NCI-H1694 treated with DMSO at 0.1 percent for 48 hours (cell line): ENCODE data around the gene PEAK1.
"Not testable (repeated sequence)": the region's sequence is repeated elsewhere in the genome, so short reads cannot be mapped to it uniquely, and the experiment has no call there.

Experiments
- DNase-seq: peaks from one replicate; lab custom pipeline; 2025; lab: John Stamatoyannopoulos, UW

The PEAK1 gene

DNA sequence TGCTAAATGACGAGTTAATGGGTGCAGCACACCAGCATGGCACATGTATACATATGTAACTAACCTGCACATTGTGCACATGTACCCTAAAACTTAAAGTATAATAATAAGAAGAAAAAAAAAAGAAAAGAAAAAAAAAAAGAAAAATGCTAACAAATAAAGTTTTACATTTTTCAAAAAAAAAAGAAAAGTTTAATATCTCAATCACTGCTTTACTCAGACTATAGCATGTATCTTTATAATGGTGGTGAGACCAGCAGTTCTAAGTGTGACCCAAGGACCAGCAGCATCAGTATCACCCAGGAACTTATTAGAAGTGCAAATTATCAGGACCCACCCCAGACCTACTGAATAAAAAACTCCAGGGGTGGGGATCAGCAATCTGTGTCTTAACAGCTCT is 243.8 kb downstream of the PEAK1 start:
- not testable (repeated sequence) for DNase-seq

DNA sequence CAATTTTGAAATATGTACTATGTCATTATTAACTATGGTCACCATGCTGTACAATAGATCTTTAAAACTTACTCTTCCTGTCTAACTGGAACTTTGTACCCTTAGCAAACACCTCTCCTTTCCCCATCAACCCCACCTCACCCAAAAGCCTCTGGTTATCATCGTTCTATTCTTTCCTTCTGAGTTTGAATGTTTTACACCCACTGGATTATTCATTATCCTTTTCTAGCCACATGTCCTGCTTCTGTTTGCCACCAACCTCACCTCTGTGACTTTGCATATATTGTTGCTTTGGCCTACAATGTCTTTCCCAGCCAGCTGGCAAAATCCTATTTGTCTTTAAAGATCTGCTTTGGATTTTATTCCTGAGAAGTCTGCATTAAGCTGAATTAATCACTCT is 246.4 kb downstream of the PEAK1 start:
- no peak for DNase-seq

- no peak for DNase-seq
These were observed 248.5 kb downstream of the PEAK1 start for GRCh38 chr15:77171221-77171967.

DNA sequence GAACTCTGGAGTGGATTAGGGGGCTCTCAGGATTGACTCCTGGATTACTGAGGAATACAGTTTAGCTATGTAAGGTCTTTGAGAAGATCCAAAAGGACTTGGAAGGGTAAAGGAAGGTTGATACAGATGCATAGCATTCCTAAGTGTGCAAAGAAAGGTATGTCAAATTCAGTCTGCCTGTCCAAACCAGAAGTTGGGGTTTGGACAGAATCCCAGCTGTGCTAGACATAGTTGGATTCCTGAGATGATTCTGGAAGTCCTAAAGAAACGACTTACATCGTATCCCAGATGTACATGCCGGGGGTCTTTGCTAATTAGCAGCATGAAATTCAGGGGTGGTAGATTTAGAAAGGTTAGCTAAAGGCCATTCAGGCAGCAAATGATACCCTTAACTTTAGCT is 251.3 kb downstream of the PEAK1 start:
- DNase-seq, result no peak

- DNase-seq, result no peak
These were observed 251.8 kb downstream of the PEAK1 start for GRCh38 chr15:77168141-77168540.

DNA sequence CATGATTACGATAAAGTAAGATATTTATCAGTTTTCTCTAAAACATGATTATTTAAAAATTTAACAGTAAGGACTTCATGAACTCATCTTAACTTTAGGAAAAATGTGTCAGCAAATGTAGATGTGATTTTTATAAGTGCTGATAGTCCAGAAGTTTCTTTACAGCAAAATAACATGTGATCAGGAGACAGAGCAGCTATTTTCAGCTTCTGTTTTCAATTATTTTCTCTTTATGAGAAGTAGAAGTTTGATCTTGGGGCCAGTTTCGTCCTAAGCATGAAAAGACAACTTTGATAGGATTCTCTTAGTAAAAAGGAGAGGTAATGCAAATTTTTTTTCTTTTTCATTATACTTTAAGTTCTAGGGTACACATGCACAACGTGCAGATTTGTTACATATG is 252.5 kb downstream of the PEAK1 start:
- no peak for DNase-seq

DNA sequence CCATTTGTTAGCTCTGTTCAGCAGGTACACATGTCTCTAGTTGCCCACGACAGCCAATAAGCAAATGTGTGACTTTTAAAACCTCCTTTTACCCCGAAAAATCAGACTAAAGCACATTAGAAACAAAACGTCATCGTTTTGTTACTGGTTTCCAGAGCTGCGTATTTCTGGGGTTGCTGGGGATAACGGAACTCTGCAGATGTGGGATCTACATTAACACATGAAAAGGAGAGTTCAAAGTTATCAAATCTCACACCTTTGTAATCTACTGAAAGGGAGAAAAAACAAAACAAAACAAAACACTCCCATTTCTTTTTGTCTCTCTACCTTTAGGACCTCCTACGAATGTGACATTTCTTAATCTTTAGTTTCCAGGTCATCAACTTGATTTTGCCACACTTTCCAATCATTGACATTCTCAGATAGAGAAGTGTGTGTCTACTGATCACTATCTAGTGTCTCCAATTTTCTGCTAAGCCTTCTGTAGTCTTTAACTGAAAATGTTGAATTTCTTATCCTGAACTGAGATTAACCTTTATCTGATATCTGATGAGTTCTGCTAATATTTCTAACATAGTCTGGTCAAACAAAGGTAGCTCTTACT is 256.0 kb downstream of the PEAK1 start:
- no peak for DNase-seq

DNA sequence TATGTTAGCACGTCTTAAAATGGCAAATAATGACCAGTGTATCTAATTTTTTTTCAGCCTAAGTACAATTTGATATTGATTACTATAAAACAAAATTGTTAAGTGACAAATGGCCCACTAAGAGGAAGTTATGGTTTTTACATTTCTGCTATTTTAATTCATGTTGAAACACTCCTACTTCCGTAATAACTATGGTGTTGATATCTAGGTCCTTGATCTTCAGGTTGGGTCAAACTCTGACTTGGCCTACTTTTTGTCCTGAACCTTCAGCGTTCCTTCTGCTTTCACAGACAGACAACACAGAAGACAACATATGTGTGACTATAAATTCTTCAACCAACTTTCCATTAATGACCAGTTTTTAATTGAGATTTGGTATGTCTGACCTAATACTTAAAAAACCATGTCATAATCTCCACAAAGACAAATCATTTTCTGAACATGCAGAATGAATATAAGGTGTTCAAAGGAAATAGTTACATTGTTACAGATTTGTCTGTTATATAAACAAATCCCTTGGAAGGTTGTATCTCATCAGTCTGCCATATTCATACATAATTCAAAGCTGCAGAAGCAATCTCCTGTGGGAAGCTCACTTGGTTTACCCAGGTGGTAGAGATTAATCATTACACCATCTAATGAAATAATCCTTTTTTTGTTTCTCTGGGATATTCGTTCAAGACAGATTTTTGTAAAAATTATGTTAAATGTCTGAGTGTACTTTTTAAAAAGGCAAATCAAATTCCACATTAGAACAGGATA is 256.9 kb downstream of the PEAK1 start:
- no peak for DNase-seq

- no peak for DNase-seq
These were observed 259.1 kb downstream of the PEAK1 start for GRCh38 chr15:77160562-77161478.

DNA sequence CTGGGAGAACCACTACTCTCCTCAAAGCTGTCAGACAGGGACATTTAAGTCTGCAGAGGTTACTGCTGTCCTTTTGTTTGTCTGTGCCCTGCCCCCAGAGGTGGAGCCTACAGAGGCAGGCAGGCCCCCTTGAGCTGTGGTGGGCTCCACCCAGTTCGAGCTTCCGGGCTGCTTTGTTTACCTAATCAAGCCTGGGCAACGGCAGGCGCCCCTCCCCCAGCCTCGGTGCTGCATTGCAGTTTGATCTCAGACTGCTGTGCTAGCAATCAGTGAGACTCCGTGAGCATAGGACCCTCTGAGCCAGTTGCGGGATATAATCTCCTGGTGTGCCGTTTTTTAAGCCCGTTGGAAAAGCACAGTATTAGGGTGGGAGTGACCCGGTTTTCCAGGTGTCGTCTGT is 263.9 kb downstream of the PEAK1 start:
- not testable (repeated sequence) for DNase-seq

DNA sequence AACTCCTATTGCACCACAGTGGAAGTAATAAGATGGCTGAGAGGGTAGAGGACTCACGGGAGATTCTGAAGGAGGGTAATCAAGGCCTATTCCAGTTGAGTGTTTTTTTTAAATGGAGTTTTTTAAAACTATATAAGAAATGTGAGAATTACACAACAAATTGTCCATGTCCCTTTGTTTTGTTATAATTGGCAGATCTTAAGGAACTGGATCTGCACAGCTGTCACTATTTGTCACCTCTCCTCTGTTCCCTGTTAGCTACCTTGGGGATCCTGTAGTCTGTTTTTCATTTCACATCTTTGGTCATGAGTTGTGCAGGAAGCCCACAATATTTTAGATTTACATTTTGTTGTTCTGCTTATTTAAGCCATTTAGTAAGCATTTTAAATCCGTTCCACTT is 271.7 kb downstream of the PEAK1 start:
- DNase-seq, result no peak

GRCh38 chr15:77145370-77145769 is 274.5 kb downstream of the PEAK1 start:
- no peak for DNase-seq

GRCh38 chr15:77144492-77145070 is 275.3 kb downstream of the PEAK1 start:
- no peak for DNase-seq

DNA sequence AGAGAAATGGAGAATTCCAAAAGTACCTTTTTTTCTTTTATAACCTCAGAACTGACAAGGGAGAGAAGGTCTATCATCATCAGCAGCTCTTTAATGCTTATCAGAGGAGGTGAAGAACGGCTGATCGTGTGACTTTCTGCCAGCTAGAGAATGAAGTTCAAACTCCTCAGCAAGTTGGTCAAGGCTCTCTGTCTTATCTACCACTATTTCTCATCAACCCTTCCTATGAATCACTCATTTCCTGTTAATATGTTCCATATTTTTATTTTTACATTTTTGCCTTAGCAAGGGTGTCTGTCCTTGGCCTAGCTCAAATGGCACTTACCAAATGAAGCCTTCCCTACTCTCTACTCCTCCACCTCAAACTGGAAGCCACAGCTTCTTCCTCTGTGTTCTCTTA is 275.9 kb downstream of the PEAK1 start:
- no peak for DNase-seq

DNA sequence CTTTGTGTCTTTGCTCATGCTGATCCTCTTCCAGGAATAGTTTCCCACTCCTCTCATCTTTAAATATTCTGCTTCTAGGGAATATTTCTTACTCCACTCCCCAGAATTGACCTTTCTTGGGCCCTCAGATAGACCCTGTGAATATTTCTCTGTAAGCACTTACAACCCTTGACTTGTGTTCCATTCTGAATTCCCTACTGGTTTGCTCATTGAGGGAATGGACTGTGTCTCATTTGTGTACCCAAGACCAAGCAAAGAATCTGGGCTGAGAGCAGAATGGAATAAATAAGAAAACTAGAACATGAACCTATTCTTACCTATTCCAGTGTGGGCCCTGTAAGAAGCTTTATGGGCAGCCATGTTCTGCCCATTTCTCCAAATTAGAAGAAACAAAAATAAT is 276.3 kb downstream of the PEAK1 start:
- no peak for DNase-seq

DNA sequence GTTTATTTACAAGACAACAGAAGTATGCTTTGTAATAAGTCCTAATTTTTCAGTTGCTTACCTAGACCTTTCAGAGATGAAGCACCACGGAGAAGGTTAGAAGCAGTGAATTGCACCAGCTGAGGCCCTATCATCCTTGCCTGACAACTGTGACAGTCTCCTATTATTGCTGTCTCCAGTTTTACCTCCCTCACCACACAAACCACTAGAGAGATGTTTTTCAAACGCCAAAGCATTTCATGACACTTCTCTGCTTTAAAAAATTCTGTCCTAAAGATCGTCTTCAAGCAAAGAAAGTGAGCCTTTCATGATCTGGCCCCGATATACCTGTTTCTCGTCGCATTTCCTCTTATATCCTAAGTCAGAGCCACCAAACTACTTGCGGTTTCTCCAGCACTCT is 276.7 kb downstream of the PEAK1 start:
- DNase-seq, result no peak

DNA sequence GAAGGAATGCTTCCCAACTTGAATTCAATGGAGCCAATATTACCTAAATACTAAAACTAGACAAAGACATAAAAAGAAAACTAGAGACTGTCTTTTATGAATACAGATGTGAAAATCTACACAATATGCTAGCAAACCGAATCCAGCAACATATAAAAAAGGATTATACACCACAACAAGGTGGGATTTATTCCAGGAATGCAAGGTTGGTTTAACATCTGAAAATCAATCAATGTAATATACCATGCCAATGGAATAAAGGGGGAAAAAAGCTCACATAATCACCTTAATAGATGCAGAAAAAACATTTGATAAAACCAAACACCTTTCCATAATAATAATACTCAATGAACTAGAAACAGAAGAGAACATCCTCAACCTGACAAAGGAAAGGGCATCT is 279.7 kb downstream of the PEAK1 start:
- no peak for DNase-seq

DNA sequence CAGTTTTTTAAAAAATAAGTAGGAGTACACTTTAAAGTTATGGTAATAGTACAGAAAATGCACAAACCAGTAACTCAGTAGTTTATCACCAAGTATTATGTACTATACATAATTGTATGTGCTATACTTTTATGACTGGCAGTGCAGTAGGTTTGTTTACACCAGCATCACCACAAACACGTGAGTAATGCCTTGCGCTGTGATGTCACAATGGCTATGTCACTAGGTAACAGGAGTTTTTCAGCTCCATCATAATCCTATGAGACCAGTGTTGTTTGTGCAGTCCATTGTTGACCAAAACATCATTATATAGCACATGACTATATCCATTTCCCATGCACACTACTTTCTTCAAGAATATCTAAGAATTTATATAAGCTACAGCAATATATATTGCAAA is 280.6 kb downstream of the PEAK1 start:
- no peak for DNase-seq

GRCh38 chr15:77138167-77138522 is 281.8 kb downstream of the PEAK1 start:
- no peak for DNase-seq

GRCh38 chr15:77135181-77135580 is 284.7 kb downstream of the PEAK1 start:
- DNase-seq, result no peak

- DNase-seq, result no peak
These were observed 289.5 kb downstream of the PEAK1 start for GRCh38 chr15:77130315-77130930.
